Nephron progenitor cell (in vitro differentiated cells): ENCODE results near the gene ZNF638.

ENCODE experiments used
- DNase-seq: peaks from one replicate; pipeline ENCODE4 v3.0.0; 2021
- H3K27ac Mint-ChIP-seq: 2 replicates; pipeline ENCODE4 v1.8.0; 2021; ENCODE audit warnings: mild to moderate bottlenecking, moderate library complexity, mixed read lengths
- H3K27me3 Mint-ChIP-seq: 2 replicates; pipeline ENCODE4 v1.8.0; 2021; ENCODE audit warnings: mild to moderate bottlenecking, low read depth, mixed read lengths; ENCODE audit not compliant: poor library complexity
- H3K36me3 Mint-ChIP-seq: 2 replicates; pipeline ENCODE4 v1.8.0; 2021; ENCODE audit warnings: low read depth, mixed read lengths
- H3K4me1 Mint-ChIP-seq: 2 replicates; pipeline ENCODE4 v1.8.0; 2021; ENCODE audit warnings: mixed read lengths
- H3K4me3 Mint-ChIP-seq: 2 replicates; pipeline ENCODE4 v1.8.0; 2021; ENCODE audit warnings: mild to moderate bottlenecking, moderate library complexity, mixed read lengths
- H3K9me3 Mint-ChIP-seq: 2 replicates; pipeline ENCODE4 v1.8.0; 2021; ENCODE audit warnings: mild to moderate bottlenecking, moderate library complexity, mixed read lengths
- TF ChIP-seq, protein P1 (sequence below): fragments of 200-600 bp; sonication (generic); IDR thresholded peaks from 2 replicates; pipeline ENCODE4 v1.5.0; 2021; ENCODE audit warnings: antibody characterized with exemption

The ZNF638 gene

DNA sequence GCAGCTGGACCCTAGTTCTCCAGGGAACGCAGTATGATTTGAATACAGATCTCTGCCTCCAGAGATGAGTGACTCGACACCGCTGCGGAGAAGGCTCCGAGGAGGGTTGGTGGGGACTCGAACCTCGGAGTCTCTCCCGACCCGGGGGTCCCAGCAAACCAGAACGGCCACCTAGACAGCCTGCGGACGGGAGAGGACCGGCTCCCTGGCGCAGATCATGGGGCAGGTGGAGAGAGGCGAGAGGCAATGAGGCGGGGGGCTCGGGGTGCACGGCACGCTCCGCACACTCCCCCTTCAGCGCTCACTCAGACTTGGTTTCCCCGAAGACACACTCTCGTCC lies 134.3 kb downstream of the ZNF638 start:
- no peak overlapping the region for H3K27ac Mint-ChIP-seq
- peaks cover 31% of the 10 kb centered on the region for H3K4me1 Mint-ChIP-seq
- peaks cover 54% of the 10 kb centered on the region for H3K27me3 Mint-ChIP-seq
- TF ChIP-seq, protein P1, sequence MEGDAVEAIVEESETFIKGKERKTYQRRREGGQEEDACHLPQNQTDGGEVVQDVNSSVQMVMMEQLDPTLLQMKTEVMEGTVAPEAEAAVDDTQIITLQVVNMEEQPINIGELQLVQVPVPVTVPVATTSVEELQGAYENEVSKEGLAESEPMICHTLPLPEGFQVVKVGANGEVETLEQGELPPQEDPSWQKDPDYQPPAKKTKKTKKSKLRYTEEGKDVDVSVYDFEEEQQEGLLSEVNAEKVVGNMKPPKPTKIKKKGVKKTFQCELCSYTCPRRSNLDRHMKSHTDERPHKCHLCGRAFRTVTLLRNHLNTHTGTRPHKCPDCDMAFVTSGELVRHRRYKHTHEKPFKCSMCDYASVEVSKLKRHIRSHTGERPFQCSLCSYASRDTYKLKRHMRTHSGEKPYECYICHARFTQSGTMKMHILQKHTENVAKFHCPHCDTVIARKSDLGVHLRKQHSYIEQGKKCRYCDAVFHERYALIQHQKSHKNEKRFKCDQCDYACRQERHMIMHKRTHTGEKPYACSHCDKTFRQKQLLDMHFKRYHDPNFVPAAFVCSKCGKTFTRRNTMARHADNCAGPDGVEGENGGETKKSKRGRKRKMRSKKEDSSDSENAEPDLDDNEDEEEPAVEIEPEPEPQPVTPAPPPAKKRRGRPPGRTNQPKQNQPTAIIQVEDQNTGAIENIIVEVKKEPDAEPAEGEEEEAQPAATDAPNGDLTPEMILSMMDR = no peak
- DNase-seq = no peak
- no peaks in the 10 kb centered on the region for H3K9me3 Mint-ChIP-seq
- H3K36me3 Mint-ChIP-seq = no peaks in the 10 kb centered on the region
- H3K4me3 Mint-ChIP-seq = no peak overlapping the region

DNA sequence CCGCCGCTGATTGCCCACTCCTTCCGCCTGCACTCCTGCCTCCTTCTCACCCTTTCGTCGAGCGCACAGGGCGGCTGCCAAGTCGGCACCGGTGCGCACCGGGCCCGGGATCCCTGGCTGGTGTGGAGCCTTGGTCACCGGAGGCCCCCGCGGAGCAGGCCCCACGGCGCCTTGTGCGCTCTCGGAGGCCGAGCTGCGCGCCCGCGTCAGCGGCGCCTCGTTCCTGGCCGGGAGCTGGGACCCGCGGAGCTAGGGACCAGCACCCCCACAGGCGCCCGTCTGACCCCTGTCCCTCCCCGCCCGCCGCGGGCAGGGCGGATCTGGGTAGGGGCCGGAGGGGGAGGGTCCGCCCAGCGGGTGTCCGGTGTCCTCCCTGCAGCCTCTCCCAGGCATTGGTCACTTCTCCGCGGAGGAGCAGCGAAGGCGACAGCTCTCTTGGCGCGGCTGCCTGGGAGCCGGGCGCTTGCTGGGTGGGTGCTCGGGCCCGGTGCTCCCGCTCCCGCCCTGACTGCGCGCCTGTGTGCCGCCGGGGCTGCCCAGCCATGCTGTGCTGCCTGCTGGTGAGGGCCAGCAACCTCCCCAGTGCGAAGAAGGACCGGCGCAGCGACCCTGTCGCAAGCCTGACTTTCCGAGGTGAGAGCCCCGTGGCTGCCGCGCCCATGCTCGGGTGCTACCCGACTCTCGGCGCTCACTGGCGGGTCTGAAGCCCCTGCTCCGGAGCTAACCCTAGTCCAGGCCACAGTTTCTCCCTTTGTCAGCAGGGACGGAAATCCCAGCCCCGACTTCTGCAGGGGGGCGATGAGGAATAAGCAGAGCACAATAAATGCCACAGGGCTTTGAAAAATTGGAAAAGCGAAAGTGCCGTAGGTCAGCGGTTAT lies 135.0 kb downstream of the ZNF638 start:
- no peaks in the 10 kb centered on the region for H3K9me3 Mint-ChIP-seq
- TF ChIP-seq, protein P1 = no peak
- H3K4me1 Mint-ChIP-seq = peaks cover 26% of the 10 kb centered on the region
- H3K27ac Mint-ChIP-seq = no peak overlapping the region
- peaks cover 51% of the 10 kb centered on the region for H3K27me3 Mint-ChIP-seq
- DNase-seq = peak; percentile 86
- peak overlapping the region; percentile 89 for H3K4me3 Mint-ChIP-seq
- no peaks in the 10 kb centered on the region for H3K36me3 Mint-ChIP-seq

DNA sequence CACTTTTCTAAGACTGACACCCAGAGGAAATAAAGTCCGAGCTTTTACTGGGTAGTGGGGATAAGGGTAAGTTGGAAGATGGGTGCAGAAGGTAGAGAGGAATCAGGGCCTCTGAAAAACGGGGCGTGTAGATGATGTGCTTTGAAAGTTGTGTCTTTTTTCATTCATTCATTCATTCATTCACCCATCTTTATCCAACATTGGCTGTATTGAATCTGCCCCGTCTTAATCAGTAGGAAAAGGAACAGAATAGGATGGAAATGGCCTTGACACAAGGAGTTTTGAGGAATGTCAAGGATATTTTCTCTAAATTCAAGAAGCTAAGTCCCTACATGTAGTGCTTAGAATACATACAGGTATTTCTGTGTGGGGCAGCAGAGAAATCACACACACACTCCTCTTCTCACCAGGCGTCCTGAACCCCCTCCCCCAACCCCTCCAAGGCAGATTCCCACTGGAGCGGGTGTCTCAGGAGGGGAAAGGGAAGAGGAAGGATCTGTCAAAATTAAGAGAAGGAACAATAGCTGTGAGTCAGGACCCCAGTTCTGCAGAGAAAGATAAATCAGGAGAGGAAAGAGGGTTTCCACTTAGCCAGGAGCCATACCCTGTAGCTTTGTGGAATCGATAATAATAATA lies 135.7 kb downstream of the ZNF638 start:
- peak overlapping the region; percentile 89 for H3K4me3 Mint-ChIP-seq
- H3K27me3 Mint-ChIP-seq = peaks cover 47% of the 10 kb centered on the region
- H3K36me3 Mint-ChIP-seq = no peaks in the 10 kb centered on the region
- peaks cover 26% of the 10 kb centered on the region for H3K4me1 Mint-ChIP-seq
- no peak overlapping the region for H3K27ac Mint-ChIP-seq
- DNase-seq = no peak
- TF ChIP-seq, protein P1 = no peak
- H3K9me3 Mint-ChIP-seq = no peaks in the 10 kb centered on the region

DNA sequence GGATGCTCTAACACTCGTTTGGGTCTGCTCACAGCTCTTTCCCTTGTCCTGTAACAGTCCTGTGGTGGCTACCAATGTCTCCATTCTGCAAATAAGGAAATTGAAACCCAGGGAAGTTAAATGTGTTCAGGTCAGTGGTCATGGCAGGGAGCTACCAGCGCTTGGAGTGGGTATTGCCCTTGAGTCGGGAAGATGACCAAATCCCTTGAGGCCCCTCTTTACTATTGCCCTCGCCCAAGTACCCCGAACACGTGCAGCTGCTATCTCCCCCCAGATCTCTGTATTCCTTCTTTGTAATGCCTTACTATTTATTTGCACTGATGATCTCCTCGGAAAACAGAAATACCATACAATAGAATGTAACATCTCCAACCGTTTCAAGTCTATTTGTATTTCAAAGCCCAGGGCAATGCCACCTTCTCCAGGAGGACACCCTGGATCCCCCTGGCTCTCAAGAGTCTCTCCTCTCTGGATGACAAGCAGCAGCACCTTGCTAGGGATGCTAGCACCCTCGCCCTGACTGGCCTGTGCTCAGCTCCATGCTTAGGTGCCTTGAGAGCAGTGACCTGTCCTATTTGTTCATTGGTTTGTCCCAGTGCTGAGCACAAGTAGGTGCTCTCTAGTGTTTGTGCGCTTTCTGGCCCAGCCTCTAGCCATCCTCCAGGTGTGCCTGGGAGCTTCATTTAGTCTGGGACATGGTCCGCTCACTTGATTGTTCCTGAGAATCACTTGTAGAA lies 136.9 kb downstream of the ZNF638 start:
- Mint-ChIP-seq H3K4me3 (peak overlapping the region; percentile 4), H3K27me3 (peaks cover 41% of the 10 kb centered on the region), H3K4me1 (peaks cover 26% of the 10 kb centered on the region), H3K9me3 (no peaks in the 10 kb centered on the region), H3K27ac (no peak overlapping the region), H3K36me3 (peaks cover 5% of the 10 kb centered on the region)
- TF ChIP-seq, protein P1 = no peak
- DNase-seq = no peak

DNA sequence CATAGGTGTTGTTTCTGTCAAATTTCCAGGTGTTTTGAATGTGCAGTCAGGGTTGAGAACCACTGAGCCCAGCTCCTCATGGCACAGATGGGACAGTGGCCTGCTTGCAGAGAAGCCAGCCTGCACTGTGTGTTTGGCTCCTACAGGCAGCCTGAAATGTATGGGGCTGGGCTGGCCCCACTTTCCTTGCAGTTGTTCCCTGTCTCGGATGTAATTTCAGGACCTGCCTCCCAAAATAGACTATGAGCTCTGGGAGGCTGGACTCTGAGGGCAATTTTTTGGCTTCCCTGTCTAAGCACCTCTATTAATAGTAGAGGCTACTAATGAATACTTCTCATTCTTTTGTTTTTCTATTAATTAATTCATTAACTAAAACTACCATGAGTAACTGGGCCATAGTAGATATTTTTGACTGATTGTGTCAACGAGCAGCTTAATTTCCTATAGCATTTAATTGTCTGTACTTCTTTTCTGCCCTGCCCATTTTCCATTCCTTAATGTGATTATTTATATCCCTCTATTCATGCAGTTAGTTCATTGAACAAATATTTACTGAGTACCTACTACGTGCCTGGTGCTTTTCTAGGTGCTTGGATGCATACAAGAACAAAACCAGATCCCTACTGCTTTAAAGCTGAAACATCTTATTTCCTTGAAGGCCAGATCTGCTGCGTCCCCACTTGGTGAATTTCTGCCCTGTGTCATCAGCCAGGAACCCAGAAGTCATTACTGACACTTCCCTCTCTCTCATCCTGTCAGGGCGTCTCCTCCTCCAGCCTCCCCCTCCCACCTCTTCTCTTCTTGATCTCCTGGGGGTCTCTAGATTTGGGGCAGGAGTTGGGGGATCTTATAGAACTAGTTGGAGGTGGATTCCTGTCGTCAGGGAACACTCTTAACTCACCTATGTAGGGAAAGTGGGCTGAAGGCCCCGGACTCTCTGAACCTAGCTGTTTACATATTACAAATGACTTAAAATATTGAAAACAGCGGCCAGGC lies 138.1 kb downstream of the ZNF638 start:
- Mint-ChIP-seq H3K27me3 (peaks cover 42% of the 10 kb centered on the region), H3K9me3 (no peaks in the 10 kb centered on the region), H3K36me3 (peaks cover 5% of the 10 kb centered on the region), H3K27ac (no peak overlapping the region), H3K4me1 (peaks cover 26% of the 10 kb centered on the region), H3K4me3 (no peak overlapping the region)
- TF ChIP-seq, protein P1 = no peak
- no peak for DNase-seq
